Measurements from ENCODE around the gene RNF141.

The RNF141 gene

GRCh38 chr11:10490398-10491241 is 50.4 kb downstream of the RNF141 start:
- H3K9ac ChIP-seq (ENCODE audit: low read depth, low read length) = no peak overlapping the region
- no peak overlapping the region for H3K27ac ChIP-seq (ENCODE audit: low read length)
- H2AFZ ChIP-seq (ENCODE audit: low read depth, low read length) = no peak overlapping the region
- no peaks in the 10 kb centered on the region; the same call in 1 of the 2 replicates for H4K20me1 ChIP-seq (ENCODE audit: insufficient read depth, low read length)
- H3K79me2 ChIP-seq (ENCODE audit: insufficient read depth, low read length) = no peaks in the 10 kb centered on the region
- TF ChIP-seq EZH2 (IDR thresholded peaks at IDR 0.05; ENCODE audit: borderline replicate concordance, low read depth, low read length, severe bottlenecking) = no peak
- no peak for TF ChIP-seq CTCF (IDR thresholded peaks at IDR 0.05; ENCODE audit: borderline replicate concordance, extremely low read depth, low read length, poor library complexity, severe bottlenecking)
- no peak overlapping the region for H3K4me2 ChIP-seq (ENCODE audit: insufficient read depth, low read length)
- DNase-seq (no peak), ATAC-seq (ENCODE audit: insufficient read depth, low read depth) (no peak)
- H3K27me3 ChIP-seq (ENCODE audit: insufficient read depth, low read length, poor library complexity) = no peaks in the 10 kb centered on the region
- no peaks in the 10 kb centered on the region for H3K4me1 ChIP-seq (ENCODE audit: insufficient read depth, low read length)
- peaks cover 41% of the 10 kb centered on the region for H3K36me3 ChIP-seq (ENCODE audit: insufficient read depth, low read length)
- no peak overlapping the region for H3K4me3 ChIP-seq (ENCODE audit: low read depth in 1 of 2, low read length in 2 of 2)
- H3K9me3 ChIP-seq (ENCODE audit: insufficient read depth, low read length, severe bottlenecking) = no peaks in the 10 kb centered on the region

GRCh38 chr11:10490032-10490397 is 51.0 kb downstream of the RNF141 start:
- H3K9ac ChIP-seq (ENCODE audit: low read depth, low read length) = no peak overlapping the region
- peaks cover 38% of the 10 kb centered on the region for H3K36me3 ChIP-seq (ENCODE audit: insufficient read depth, low read length)
- no peak for DNase-seq
- ATAC-seq (ENCODE audit: insufficient read depth, low read depth) = no peak
- H4K20me1 ChIP-seq (ENCODE audit: insufficient read depth, low read length) = no peaks in the 10 kb centered on the region; the same call in 1 of the 2 replicates
- TF ChIP-seq EZH2 (IDR thresholded peaks at IDR 0.05; ENCODE audit: borderline replicate concordance, low read depth, low read length, severe bottlenecking) (no peak), CTCF (IDR thresholded peaks at IDR 0.05; ENCODE audit: borderline replicate concordance, extremely low read depth, low read length, poor library complexity, severe bottlenecking) (no peak)
- H3K4me3 ChIP-seq (ENCODE audit: low read depth in 1 of 2, low read length in 2 of 2) = no peak overlapping the region
- no peak overlapping the region for H2AFZ ChIP-seq (ENCODE audit: low read depth, low read length)
- H3K27me3 ChIP-seq (ENCODE audit: insufficient read depth, low read length, poor library complexity) = no peaks in the 10 kb centered on the region
- no peaks in the 10 kb centered on the region for H3K9me3 ChIP-seq (ENCODE audit: insufficient read depth, low read length, severe bottlenecking)
- no peak overlapping the region for H3K27ac ChIP-seq (ENCODE audit: low read length)
- H3K4me1 ChIP-seq (ENCODE audit: insufficient read depth, low read length) = no peaks in the 10 kb centered on the region
- H3K79me2 ChIP-seq (ENCODE audit: insufficient read depth, low read length) = no peaks in the 10 kb centered on the region
- H3K4me2 ChIP-seq (ENCODE audit: insufficient read depth, low read length) = no peak overlapping the region

GRCh38 chr11:10488934-10489691 is 51.9 kb downstream of the RNF141 start:
- no peak overlapping the region for H3K27ac ChIP-seq (ENCODE audit: low read length)
- H3K79me2 ChIP-seq (ENCODE audit: insufficient read depth, low read length) = no peaks in the 10 kb centered on the region
- no peak for DNase-seq
- no peak overlapping the region for H3K4me2 ChIP-seq (ENCODE audit: insufficient read depth, low read length)
- ATAC-seq (ENCODE audit: insufficient read depth, low read depth) = no peak
- H4K20me1 ChIP-seq (ENCODE audit: insufficient read depth, low read length) = no peaks in the 10 kb centered on the region; the same call in 1 of the 2 replicates
- no peaks in the 10 kb centered on the region for H3K4me1 ChIP-seq (ENCODE audit: insufficient read depth, low read length)
- no peaks in the 10 kb centered on the region for H3K27me3 ChIP-seq (ENCODE audit: insufficient read depth, low read length, poor library complexity)
- H3K4me3 ChIP-seq (ENCODE audit: low read depth in 1 of 2, low read length in 2 of 2) = no peak overlapping the region
- TF ChIP-seq EZH2 (IDR thresholded peaks at IDR 0.05; ENCODE audit: borderline replicate concordance, low read depth, low read length, severe bottlenecking) (no peak), CTCF (IDR thresholded peaks at IDR 0.05; ENCODE audit: borderline replicate concordance, extremely low read depth, low read length, poor library complexity, severe bottlenecking) (no peak)
- no peak overlapping the region for H3K9ac ChIP-seq (ENCODE audit: low read depth, low read length)
- no peak overlapping the region for H2AFZ ChIP-seq (ENCODE audit: low read depth, low read length)
- no peaks in the 10 kb centered on the region for H3K9me3 ChIP-seq (ENCODE audit: insufficient read depth, low read length, severe bottlenecking)
- H3K36me3 ChIP-seq (ENCODE audit: insufficient read depth, low read length) = peaks cover 38% of the 10 kb centered on the region
